ENCODE measurements around the gene TRIM41. TPM values are rescaled to one million over a fixed set of nuclear protein-coding genes. Genes with fewer than 3 reads are reported as not detected.

TRIM41 gene
- total and polyA plus RNA-seq, 9 of the 15 experiments (the other 6 are each of a cell fraction or from before 2014, with no cell fraction given): 1.8 to 47.6 (median 20.9) TPM

- no peak for TF ChIP-seq USF2 (CRISPR knock-in tag; IDR thresholded peaks at IDR 0.05)
- TF ChIP-seq MBD2 (IDR thresholded peaks at IDR 0.05; ENCODE audit: borderline replicate concordance, low read depth): 0 out of 2 replicates have a peak, but pooled peaks have one; percentile 29
- peak; percentile 80; the same call in 1 of the 2 replicates for TF ChIP-seq HDAC2 (IDR thresholded peaks at IDR 0.05)
- peak in 1 of 2 experiments; percentile 83; a peak in 2 of 4 replicates for TF ChIP-seq ARNT (IDR thresholded peaks at IDR 0.05)
- peak; percentile 97 for TF ChIP-seq EGR1 (conservative IDR thresholded peaks at IDR 0.05)
- TF ChIP-seq HDAC8 (tag; IDR thresholded peaks at IDR 0.05): no peak
- TF ChIP-seq BRF1 (IDR thresholded peaks at IDR 0.05; ENCODE audit: borderline replicate concordance, extremely low read depth, insufficient read length): no peak
- peak; percentile 70; the same call in 1 of the 2 replicates for TF ChIP-seq RFX5 (IDR thresholded peaks at IDR 0.05; ENCODE audit: low read depth, low read length)
- TF ChIP-seq PHTF2 (CRISPR knock-in tag; IDR thresholded peaks at IDR 0.05): 0 out of 2 replicates have a peak, but pooled peaks have one; percentile 14
- TF ChIP-seq ZNF280A (IDR thresholded peaks at IDR 0.05; ENCODE audit: low read depth, partially characterized antibody): no peak
- peak; percentile 74 for TF ChIP-seq ZNF407 (IDR thresholded peaks at IDR 0.05; ENCODE audit: low read depth)
- TF ChIP-seq ZBTB5 (IDR thresholded peaks at IDR 0.05): peak; percentile 80; the same call in 1 of the 2 replicates
- no peak for TF ChIP-seq ZNF785 (CRISPR knock-in tag; IDR thresholded peaks at IDR 0.05)
- no peak for TF ChIP-seq ZNF354B (CRISPR knock-in tag; IDR thresholded peaks at IDR 0.05)
These were observed 35.4 kb upstream of the TRIM41 start (continued) for GRCh38 chr5:181187500-181188213.

Data from K562 (cell line).